ENCODE data around the gene KLF15. TPM values are rescaled to one million over a fixed set of nuclear protein-coding genes. Genes with fewer than 3 reads are reported as not detected.

Gene KLF15
- total RNA-seq, 4 donors from 2014 or later = 3.3 to 10.9 (median 9.4) TPM

GRCh38 chr3:126317029-126317996 lies 39.9 kb downstream of the KLF15 start:
- no peak overlapping the region for H3K4me3 ChIP-seq
- H3K4me1 ChIP-seq = no peaks in the 10 kb centered on the region
- H3K27ac ChIP-seq = no peak overlapping the region
- TF ChIP-seq POLR2A (IDR thresholded peaks at IDR 0.05) (no peak), CTCF (IDR thresholded peaks at IDR 0.05) (no peak)
- H3K27me3 ChIP-seq = no peaks in the 10 kb centered on the region
- H3K9me3 ChIP-seq = no peaks in the 10 kb centered on the region
- H3K36me3 ChIP-seq = no peaks in the 10 kb centered on the region
- no peak for DNase-seq

- Histone ChIP-seq H3K9me3 (no peaks in the 10 kb centered on the region), H3K27me3 (no peaks in the 10 kb centered on the region)
These were observed 40.7 kb downstream of the KLF15 start for GRCh38 chr3:126316501-126316939.

GRCh38 chr3:126316031-126316461 lies 41.2 kb downstream of the KLF15 start:
- H3K27me3 ChIP-seq = no peaks in the 10 kb centered on the region
- H3K4me3 ChIP-seq = no peak overlapping the region
- H3K4me1 ChIP-seq = no peaks in the 10 kb centered on the region
- no peaks in the 10 kb centered on the region for H3K36me3 ChIP-seq
- H3K9me3 ChIP-seq = no peaks in the 10 kb centered on the region
- no peak overlapping the region for H3K27ac ChIP-seq
- DNase-seq = no peak
- no peak for TF ChIP-seq POLR2A (IDR thresholded peaks at IDR 0.05)

More at GRCh38 chr3:126316501-126316939, 40.7 kb downstream of the KLF15 start:
- H3K4me3 ChIP-seq = no peak overlapping the region
- no peaks in the 10 kb centered on the region for H3K36me3 ChIP-seq
- TF ChIP-seq CTCF (IDR thresholded peaks at IDR 0.05) = no peak
- H3K27ac ChIP-seq = no peak overlapping the region
- DNase-seq = no peak
- no peaks in the 10 kb centered on the region for H3K4me1 ChIP-seq

- H3K4me3 ChIP-seq = no peak overlapping the region
- no peak for DNase-seq
- no peaks in the 10 kb centered on the region for H3K9me3 ChIP-seq
- no peaks in the 10 kb centered on the region for H3K36me3 ChIP-seq
- no peak for TF ChIP-seq CTCF (IDR thresholded peaks at IDR 0.05)
- no peak for TF ChIP-seq POLR2A (IDR thresholded peaks at IDR 0.05)
- H3K27ac ChIP-seq = no peak overlapping the region
- no peaks in the 10 kb centered on the region for H3K4me1 ChIP-seq
- H3K27me3 ChIP-seq = no peaks in the 10 kb centered on the region
These were observed 42.2 kb downstream of the KLF15 start for GRCh38 chr3:126314790-126315658.

GRCh38 chr3:126314305-126314789 lies 42.9 kb downstream of the KLF15 start:
- no peaks in the 10 kb centered on the region for H3K4me1 ChIP-seq
- H3K27me3 ChIP-seq = no peaks in the 10 kb centered on the region
- no peaks in the 10 kb centered on the region for H3K9me3 ChIP-seq
- H3K36me3 ChIP-seq = no peaks in the 10 kb centered on the region
- TF ChIP-seq POLR2A (IDR thresholded peaks at IDR 0.05) (no peak), CTCF (IDR thresholded peaks at IDR 0.05) (no peak)
- H3K27ac ChIP-seq = no peak overlapping the region
- DNase-seq = no peak
- H3K4me3 ChIP-seq = no peak overlapping the region
